HCT116 (cell line): ENCODE data around the gene BTBD16. TPM values are rescaled to one million over a fixed set of nuclear protein-coding genes. Genes with fewer than 3 reads are reported as not detected.

ENCODE experiments used
- ATAC-seq: fragments of 200-7000 bp; cut with Tn5 transposase; 2 replicates; pipeline ENCODE4 v1.9.1; 2020; ENCODE audit warnings: mild to moderate bottlenecking, moderate library complexity
- BruUV-seq: library from RNA; stranded (reverse); fragments of 400-500 nt; replicated peaks from 2 replicates; lab custom pipeline; 2021; lab: Mats Ljungman, UMichigan
- CTCF ChIA-PET: fragments of 300-600 bp; sonication (Branson Sonifier 250); formaldehyde crosslinking; loops from one replicate; lab custom pipeline; 2021; ENCODE audit warnings: antibody characterized with exemption; lab: Charles Lee
- POLR2A ChIA-PET: fragments of 300-600, 350-600 bp; sonication (Branson Sonifier 250); formaldehyde crosslinking; loops from one replicate; lab custom pipeline; 2021; ENCODE audit warnings: antibody characterized with exemption; lab: Charles Lee
- RAD21 ChIA-PET, 2 experiments: fragments of 300-600 bp; sonication (Branson Sonifier 250); formaldehyde crosslinking; loops; one replicate each; lab custom pipeline; 2023; ENCODE audit warnings: low total read pairs in 2 of 2; ENCODE audit not compliant: uncharacterized antibody in 2 of 2, unreplicated experiment in 2 of 2, low non-redundant PET in 1 of 2; lab: Charles Lee
- DNase-seq: peaks from one replicate; pipeline ENCODE4 v3.0.0-alpha.2; 2010; ENCODE audit warnings: low read depth, low spot score
- H2AFZ ChIP-seq: fragments of 200-600 bp; shearing (Covaris generic), sonication (generic); 2 replicates; pipeline ENCODE4 v1.6.1; 2017; ENCODE audit warnings: low read depth, mixed run types, mixed read lengths, antibody characterized with exemption, low read length; ENCODE audit not compliant: poor library complexity, severe bottlenecking
- H3K27ac ChIP-seq: 2 replicates; pipeline ENCODE4 v1.5.1; 2012; ENCODE audit warnings: low read depth, low read length
- H3K27me3 ChIP-seq: fragments of 200-600 bp; sonication (generic); 2 replicates; pipeline ENCODE4 v1.6.1; 2016; ENCODE audit warnings: mixed run types, low read length, mixed read lengths; ENCODE audit not compliant: insufficient read depth
- H3K36me3 ChIP-seq, 2 experiments: fragments of 200-500 bp in 1 of 2; fragments of 200-600 bp in 1 of 2; sonication (Bioruptor generic) in 1 of 2; sonication (generic) in 1 of 2; 2 replicates each; pipeline versions ENCODE4 v1.5.1 to v1.6.1; 2014 to 2016; ENCODE audit warnings: low read length in 2 of 2, inconsistent platforms in 1 of 2, mixed read lengths in 1 of 2, mixed run types in 1 of 2; ENCODE audit not compliant: insufficient read depth in 2 of 2, control insufficient read depth in 1 of 2
- H3K4me1 ChIP-seq, 2 experiments: fragments of 200-600 bp in 1 of 2; sonication (generic) in 1 of 2; 2 replicates each; pipeline versions ENCODE4 v1.5.1 to v1.6.1; 2012 to 2017; ENCODE audit warnings: low read length in 2 of 2, inconsistent platforms in 1 of 2, mild to moderate bottlenecking in 1 of 2, mixed read lengths in 1 of 2, mixed run types in 1 of 2, moderate library complexity in 1 of 2; ENCODE audit not compliant: insufficient read depth in 2 of 2, control insufficient read depth in 1 of 2
- H3K4me2 ChIP-seq: fragments of 200-600 bp; sonication (generic); 2 replicates; pipeline ENCODE4 v1.6.1; 2017; ENCODE audit warnings: mixed run types, low read length, mixed read lengths
- H3K4me3 ChIP-seq, 2 experiments: fragments of 200-600 bp in 1 of 2; sonication (generic) in 1 of 2; replicated peaks in 1 of 2; 2 replicates each; pipeline ENCODE4 v1.5.1; 2011 to 2016; ENCODE audit warnings: low read length in 2 of 2, control low read depth in 1 of 2, low read depth in 1 of 2, mild to moderate bottlenecking in 1 of 2, mixed read lengths in 1 of 2, mixed run types in 1 of 2
- H3K79me2 ChIP-seq: fragments of 200-600 bp; sonication (generic); 2 replicates; pipeline ENCODE4 v1.6.1; 2017; ENCODE audit warnings: mild to moderate bottlenecking, mixed run types, low read length, moderate library complexity, mixed read lengths; ENCODE audit not compliant: insufficient read depth
- H3K9ac ChIP-seq: fragments of 200-600 bp; sonication (generic); 2 replicates; pipeline ENCODE4 v1.6.1; 2016; ENCODE audit warnings: low read length, mixed read lengths
- H3K9me2 ChIP-seq: fragments of 200-600 bp; sonication (generic), shearing (Covaris generic); 2 replicates; pipeline ENCODE4 v1.6.1; 2017; ENCODE audit warnings: mixed run types, mild to moderate bottlenecking, moderate library complexity; ENCODE audit not compliant: insufficient read depth
- H3K9me3 ChIP-seq, 2 experiments: fragments of 200-500 bp in 1 of 2; fragments of 200-600 bp in 1 of 2; sonication (Bioruptor generic) in 1 of 2; sonication (generic) in 1 of 2; 2 replicates each; pipeline ENCODE4 v1.6.1; 2014 to 2017; ENCODE audit warnings: low read length in 2 of 2, mixed read lengths in 2 of 2, inconsistent platforms in 1 of 2, low read depth in 1 of 2, mild to moderate bottlenecking in 1 of 2, mixed run types in 1 of 2, moderate library complexity in 1 of 2; ENCODE audit not compliant: control insufficient read depth in 1 of 2, insufficient read depth in 1 of 2
- H4K20me1 ChIP-seq: fragments of 200-600 bp; sonication (generic), shearing (Covaris generic); 2 replicates; pipeline ENCODE4 v1.6.1; 2017; ENCODE audit warnings: mixed run types, mild to moderate bottlenecking, moderate library complexity; ENCODE audit not compliant: insufficient read depth
- EZH2 ChIP-seq: fragments of 200-600 bp; sonication (generic); IDR thresholded peaks from 2 replicates; pipeline ENCODE4 v1.6.1; 2017; ENCODE audit warnings: antibody characterized with exemption, mixed run types
- EZH2phosphoT487 ChIP-seq: fragments of 200-600 bp; IDR thresholded peaks from 2 replicates; pipeline ENCODE4 v1.6.1; 2018; ENCODE audit warnings: antibody characterized with exemption, borderline replicate concordance
- JUND ChIP-seq: IDR thresholded peaks from 2 replicates; pipeline ENCODE4 v1.6.1; 2012
- POLR2A ChIP-seq: IDR thresholded peaks from 2 replicates; pipeline ENCODE4 v1.7.0; 2011; ENCODE audit warnings: borderline replicate concordance; ENCODE audit not compliant: insufficient read depth, insufficient read length; ENCODE audit errors: extremely low read depth
- RAD21 ChIP-seq: IDR thresholded peaks from 2 replicates; pipeline ENCODE4 v1.6.1; 2012; ENCODE audit warnings: low read depth, mild to moderate bottlenecking
- SP1 ChIP-seq: IDR thresholded peaks from 2 replicates; pipeline ENCODE4 v1.6.1; 2012; ENCODE audit warnings: low read depth
- SRF ChIP-seq: IDR thresholded peaks from 2 replicates; pipeline ENCODE4 v1.6.1; 2012; ENCODE audit warnings: low read depth
- TCF7L2 ChIP-seq: IDR thresholded peaks from 2 replicates; pipeline ENCODE4 v1.7.0; 2011; ENCODE audit warnings: borderline replicate concordance, inconsistent platforms; ENCODE audit not compliant: insufficient read depth, insufficient read length; ENCODE audit errors: extremely low read depth
- ZBTB33 ChIP-seq: IDR thresholded peaks from 2 replicates; pipeline ENCODE4 v1.6.1; 2011; ENCODE audit warnings: mild to moderate bottlenecking, low read length, moderate library complexity; ENCODE audit not compliant: insufficient replicate concordance; ENCODE audit errors: extremely low read depth
- ZFX ChIP-seq: fragments of 450-650 bp; IDR thresholded peaks from 2 replicates; pipeline ENCODE4 v1.6.1; 2017
- intact Hi-C: fragments of 100-400 bp; cut with micrococcal nuclease; formaldehyde crosslinking; loops from 2 replicates; pipeline ENCODE4 v1.10.0; 2022
- total RNA-seq: library from RNA; stranded (reverse); gene quantifications from one replicate; pipeline ENCODE4 v1.2.1, GENCODE V29; 2021; ENCODE audit not compliant: unreplicated experiment

Gene BTBD16
- total RNA-seq, 1 experiment from 2014 or later, result 0.27 TPM

- TF ChIP-seq ZBTB33, result no peak
- no peak for TF ChIP-seq ZFX
- no peak for TF ChIP-seq SP1
These were observed 31.4 kb upstream of the BTBD16 start (continued) for GRCh38 chr10:122239578-122240257.

GRCh38 chr10:122240401-122240800 is 30.7 kb upstream of the BTBD16 start:
- H3K9ac ChIP-seq, result no peak overlapping the region
- H3K4me2 ChIP-seq, result no peak overlapping the region
- BruUV-seq, result no TSS peak
- POLR2A ChIA-PET, result no interaction called here
- H3K27me3 ChIP-seq, result no peaks in the 10 kb centered on the region
- H3K27ac ChIP-seq, result no peak overlapping the region
- DNase-seq, result no peak
- no peaks in the 10 kb centered on the region for H3K9me2 ChIP-seq
- H2AFZ ChIP-seq, result no peak overlapping the region
- H4K20me1 ChIP-seq, result no peaks in the 10 kb centered on the region
- intact Hi-C loops, result no loop called here
- H3K4me3 ChIP-seq, result no peak overlapping the region
- TF ChIP-seq EZH2phosphoT487 (no peak), JUND (no peak), EZH2 (no peak), POLR2A (no peak), SP1 (no peak), ZFX (no peak), RAD21 (no peak), SRF (no peak), TCF7L2 (no peak)
- no peak for ATAC-seq
- RAD21 ChIA-PET, result no interaction called here
- H3K79me2 ChIP-seq, result no peaks in the 10 kb centered on the region
- H3K4me1 ChIP-seq, result no peaks in the 10 kb centered on the region
- no peaks in the 10 kb centered on the region for H3K9me3 ChIP-seq
- CTCF ChIA-PET, result no interaction called here
- peaks cover 0 to 5% of the 10 kb centered on the region in 2 experiments; a peak in 1 of 4 replicates for H3K36me3 ChIP-seq
